ENCODE data around the gene IL17C. TPM values are rescaled to one million over a fixed set of nuclear protein-coding genes. Genes with fewer than 3 reads are reported as not detected.

The IL17C gene
- total and polyA plus RNA-seq, 2 of the 8 experiments (the other 6 are each of a cell fraction or from before 2014, with no cell fraction given) = 1.1 to 1.9 TPM

DNA sequence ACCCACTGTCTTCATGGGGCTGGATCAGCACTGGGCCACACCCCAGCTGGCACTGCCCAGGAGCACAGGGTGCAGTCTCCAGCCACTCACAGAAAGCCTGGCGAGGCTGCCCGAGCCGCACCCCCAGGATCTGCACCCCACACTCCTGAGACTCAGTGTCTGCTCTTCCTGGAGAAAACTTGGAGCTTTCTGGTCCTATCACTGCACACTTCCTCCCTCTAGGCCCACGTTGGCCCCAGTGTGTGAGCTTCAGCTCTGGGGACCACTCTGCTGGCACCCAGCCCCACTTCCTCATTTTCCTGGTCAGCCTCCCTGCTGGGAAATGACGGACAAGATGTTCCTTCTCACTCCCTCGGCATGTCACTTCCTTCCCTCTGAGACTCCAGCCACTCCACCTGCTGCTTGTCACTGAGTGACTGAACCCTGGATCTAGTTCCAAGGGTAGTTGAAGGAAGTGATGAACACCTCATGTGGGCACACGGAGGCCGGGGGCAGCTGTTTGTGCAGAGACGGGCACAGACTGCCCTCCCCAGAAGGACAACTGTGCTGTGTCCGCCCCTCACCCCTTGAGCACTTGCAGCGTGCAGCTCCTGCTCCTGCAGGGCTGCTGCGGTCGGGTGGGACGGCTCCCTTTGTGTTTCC lies 39.2 kb upstream of the IL17C start:
- TF ChIP-seq CHD1 (IDR thresholded peaks at IDR 0.05; ENCODE audit: low read depth, low read length) = no peak
- TF ChIP-seq KDM5A (IDR thresholded peaks at IDR 0.05; ENCODE audit: low read length) = no peak
- peaks cover 0 to 8% of the 10 kb centered on the region in 2 experiments; a peak in 2 of 4 replicates for H3K79me2 ChIP-seq (ENCODE audit: control insufficient read depth in 1 of 2, insufficient read depth in 2 of 2, low read length in 2 of 2)
- H4K5ac ChIP-seq (ENCODE audit: insufficient read length, low read depth, low read length) = no peak overlapping the region
- H4K20me1 ChIP-seq (replicated peaks in 1 of 2; ENCODE audit: control insufficient read depth in 1 of 2, insufficient read depth in 2 of 2, low read length in 2 of 2) = peaks cover 6 to 15% of the 10 kb centered on the region in 2 experiments
- DNase-seq (ENCODE audit: low read depth in 1 of 2, low spot score in 2 of 2) (no peak), FAIRE-seq (no peak)
- no peak overlapping the region for H3K9ac ChIP-seq (replicated peaks in 1 of 4; ENCODE audit: extremely low read depth in 1 of 4, low read depth in 3 of 4, low read length in 3 of 4)
- H3K18ac ChIP-seq (ENCODE audit: extremely low read depth, low read length) = no peak overlapping the region
- no peak overlapping the region for H3K4me2 ChIP-seq (ENCODE audit: insufficient read depth in 1 of 2, low read depth in 2 of 2, low read length in 2 of 2)
- H2BK12ac ChIP-seq (ENCODE audit: low read depth, low read length) = no peak overlapping the region
- peaks cover 3% of the 10 kb centered on the region; the same call in 1 of the 2 replicates for H3K79me1 ChIP-seq (ENCODE audit: low read depth, low read length)
- no peak overlapping the region for H4K91ac ChIP-seq (replicated peaks; ENCODE audit: insufficient read length, low read length)
- H3K4me3 ChIP-seq (ENCODE audit: extremely low read depth in 1 of 4, insufficient read depth in 2 of 4, low read depth in 3 of 4, low read length in 4 of 4) = no peak overlapping the region
- WGBS, 2 experiments (ENCODE audit: extremely low coverage in 1 of 2, insufficient coverage in 1 of 2, insufficient read length in 1 of 2, insufficient replicate concordance in 2 of 2, low coverage in 1 of 2, low lambda C conversion rate in 2 of 2, missing lambda C conversion rate in 1 of 2) = 91% methylated on average over 14 of the region's 14 CpGs; no CpG with 5 or more reads in 1 of the 2 experiments
- no peak overlapping the region for H3K27ac ChIP-seq (ENCODE audit: low read depth, low read length)
- H3K14ac ChIP-seq (ENCODE audit: insufficient read length) = no peak overlapping the region
- no peak overlapping the region for H2BK15ac ChIP-seq (ENCODE audit: low read length)
- no peaks in the 10 kb centered on the region for H3K23me2 ChIP-seq (ENCODE audit: low read depth, low read length)
- no peak overlapping the region for H2BK20ac ChIP-seq (ENCODE audit: low read length)
- H3K23ac ChIP-seq (ENCODE audit: insufficient read length) = no peak overlapping the region
- H3K56ac ChIP-seq (replicated peaks; ENCODE audit: insufficient read length, low read depth, low read length) = no peak overlapping the region
- CTCF ChIA-PET (ENCODE audit: partially characterized antibody) = interaction anchor here (0.9 to 3.3 kb wide), 3 partner anchors 11 to 32 kb away, joined by 3 to 17 read pairs (median 3); no protein-coding TSS in a partner anchor
- POLR2A ChIA-PET (ENCODE audit: partially characterized antibody) = interaction anchor here (1.3 kb wide), 1 partner anchor 8 kb away, joined by 4 read pairs; no protein-coding TSS in a partner anchor
- H2AK5ac ChIP-seq (ENCODE audit: low read depth, low read length) = no peak overlapping the region
- no peak overlapping the region for H4K8ac ChIP-seq (ENCODE audit: extremely low read depth, insufficient read depth, low read length)
- no peak overlapping the region for H3K4ac ChIP-seq (replicated peaks; ENCODE audit: insufficient read length, low read depth, low read length)
- H3K9me3 ChIP-seq (ENCODE audit: insufficient read depth in 2 of 2, low read depth in 1 of 2, low read length in 1 of 2) = no peaks in the 10 kb centered on the region
- no peak overlapping the region for H2BK5ac ChIP-seq (ENCODE audit: low read depth, low read length)
- peaks cover 0 to 3% (median 0%) of the 10 kb centered on the region in 4 experiments; a peak in 3 of 7 replicates for H3K4me1 ChIP-seq (replicated peaks in 1 of 4; ENCODE audit: control insufficient read depth in 3 of 4, insufficient read depth in 4 of 4, low read length in 3 of 4)
- peaks cover 15 to 36% (median 32%) of the 10 kb centered on the region in 4 experiments for H3K36me3 ChIP-seq (ENCODE audit: control insufficient read depth in 2 of 4, insufficient read depth in 4 of 4, low read length in 3 of 4)
- H3K27me3 ChIP-seq (replicated peaks in 1 of 4; ENCODE audit: control insufficient read depth in 3 of 4, extremely low read depth in 1 of 4, insufficient read depth in 3 of 4, low read length in 3 of 4) = no peaks in the 10 kb centered on the region
- H2BK120ac ChIP-seq (replicated peaks; ENCODE audit: low read depth, low read length) = no peak overlapping the region
- no peak overlapping the region for H2AFZ ChIP-seq (ENCODE audit: low read length)

Data from H1 (cell line).